ENCODE measurements around the gene THAP10. TPM values are rescaled to one million over a fixed set of nuclear protein-coding genes. Genes with fewer than 3 reads are reported as not detected.
"Not testable (repeated sequence)": the region's sequence is repeated elsewhere in the genome, so short reads cannot be mapped to it uniquely, and the experiment has no call there.

THAP10 gene
- total RNA-seq, 1 donor from 2014 or later = 5.6 TPM

- no peaks in the 10 kb centered on the region for H3K36me3 ChIP-seq
These were observed 32.8 kb downstream of the THAP10 start for GRCh38 chr15:70859322-70859908.

GRCh38 chr15:70858614-70859321 lies 33.5 kb downstream of the THAP10 start:
- intact Hi-C loops (cut with micrococcal nuclease); DNase-seq; H3K9me3 ChIP-seq (replicated peaks); H3K4me3 ChIP-seq; H3K36me3 ChIP-seq; H3K27me3 ChIP-seq (ENCODE audit: low read depth): not testable (repeated sequence)
- Histone ChIP-seq H3K4me1 (peaks cover 49% of the 10 kb centered on the region), H3K27ac (replicated peaks) (peak overlapping the region; percentile 95)

More at GRCh38 chr15:70859322-70859908, 32.8 kb downstream of the THAP10 start:
- peak overlapping the region; percentile 95 for H3K27ac ChIP-seq (replicated peaks)
- intact Hi-C loops (cut with micrococcal nuclease) = no loop called here
- no peaks in the 10 kb centered on the region for H3K9me3 ChIP-seq (replicated peaks)
- no peak for DNase-seq
- no peak overlapping the region for H3K4me3 ChIP-seq
- no peaks in the 10 kb centered on the region for H3K27me3 ChIP-seq (ENCODE audit: low read depth)
- no peak for TF ChIP-seq CTCF (IDR thresholded peaks at IDR 0.05; ENCODE audit: borderline replicate concordance)
- peaks cover 52% of the 10 kb centered on the region for H3K4me1 ChIP-seq

DNA sequence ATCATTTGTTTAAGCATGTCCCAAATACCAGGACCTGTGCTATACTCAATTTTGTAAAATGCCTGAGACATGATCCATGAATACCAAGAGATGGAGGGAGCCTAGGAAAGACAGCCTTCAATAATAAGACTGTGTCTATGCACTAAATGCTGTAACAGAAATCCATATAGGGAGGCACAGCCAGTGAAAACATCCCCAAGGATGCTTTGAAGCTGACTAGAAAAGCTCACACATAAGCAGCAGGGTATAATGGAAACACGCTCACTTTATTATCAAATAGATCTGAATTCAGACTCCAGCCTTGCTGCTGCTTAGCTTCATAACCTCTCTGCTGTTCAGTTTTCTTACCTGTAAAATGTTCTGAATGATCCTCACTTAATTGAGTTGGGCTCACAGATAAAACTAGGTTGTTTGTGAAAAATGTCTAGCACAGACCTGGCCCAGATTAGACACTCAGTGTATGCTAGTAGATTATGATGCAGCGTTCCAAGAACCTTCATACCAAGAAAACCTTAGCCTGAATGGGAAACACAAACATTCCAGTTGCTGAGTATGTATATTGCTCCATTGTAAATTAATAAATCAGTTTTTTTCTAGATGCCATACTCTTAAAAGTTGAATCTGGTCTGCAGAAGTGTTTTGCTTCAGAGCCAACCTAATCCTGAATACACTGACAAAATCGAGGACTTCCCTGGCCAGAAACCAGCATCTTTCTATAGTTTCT lies 34.5 kb downstream of the THAP10 start:
- peaks cover 56% of the 10 kb centered on the region for H3K4me1 ChIP-seq
- no peaks in the 10 kb centered on the region for H3K9me3 ChIP-seq (replicated peaks)
- H3K27ac ChIP-seq (replicated peaks) = peak overlapping the region; percentile 95
- TF ChIP-seq CTCF (IDR thresholded peaks at IDR 0.05; ENCODE audit: borderline replicate concordance) = no peak
- intact Hi-C loops (cut with micrococcal nuclease) = no loop called here
- DNase-seq = no peak
- H3K27me3 ChIP-seq (ENCODE audit: low read depth) = no peaks in the 10 kb centered on the region
- H3K4me3 ChIP-seq = no peak overlapping the region
- no peaks in the 10 kb centered on the region for H3K36me3 ChIP-seq

DNA sequence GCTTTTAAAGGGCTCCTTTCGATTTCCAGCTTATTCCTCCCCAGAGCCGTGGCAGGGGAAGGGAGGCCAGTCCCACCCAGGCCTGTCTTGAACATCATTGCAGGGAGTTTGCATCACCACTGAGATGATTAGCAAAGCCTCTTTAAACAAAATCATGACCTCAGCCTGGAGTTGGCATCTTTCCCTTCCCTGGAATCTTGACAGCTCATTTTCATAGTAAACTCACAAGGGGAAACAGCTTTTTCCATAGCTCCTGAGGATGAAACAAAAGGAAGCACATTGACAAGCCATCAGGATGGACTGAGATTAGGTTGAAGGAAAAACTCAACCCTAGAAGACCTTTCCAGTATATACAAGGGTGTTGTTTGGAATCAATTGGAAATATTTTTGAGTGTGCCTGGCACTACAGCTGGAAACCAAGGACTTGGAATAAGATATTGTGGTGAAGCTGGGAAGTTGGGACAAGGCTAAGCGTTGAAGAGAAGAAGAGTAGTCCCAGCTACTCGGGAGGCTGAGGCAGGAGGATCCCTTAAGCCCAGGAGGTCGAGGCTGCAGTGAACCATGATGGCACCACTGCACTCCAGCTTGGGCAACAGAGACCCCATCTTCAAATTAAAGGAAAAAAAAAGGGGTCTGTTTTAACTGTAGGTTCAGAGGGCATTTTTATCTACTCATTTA lies 35.2 kb downstream of the THAP10 start:
- Histone ChIP-seq H3K9me3 (replicated peaks) (no peaks in the 10 kb centered on the region), H3K4me3 (peak overlapping the region; percentile 19), H3K27ac (replicated peaks) (peak overlapping the region; percentile 95)

GRCh38 chr15:70856177-70856883 lies 35.9 kb downstream of the THAP10 start:
- H3K4me3 ChIP-seq = peak overlapping the region; percentile 19
- H3K27ac ChIP-seq (replicated peaks) = peak overlapping the region; percentile 95
- TF ChIP-seq CTCF (IDR thresholded peaks at IDR 0.05; ENCODE audit: borderline replicate concordance) = no peak
- peaks cover 4% of the 10 kb centered on the region for H3K36me3 ChIP-seq
- no peak for DNase-seq
- H3K27me3 ChIP-seq (ENCODE audit: low read depth) = no peaks in the 10 kb centered on the region
- intact Hi-C loops (cut with micrococcal nuclease) = no loop called here
- H3K4me1 ChIP-seq = peaks cover 67% of the 10 kb centered on the region
- H3K9me3 ChIP-seq (replicated peaks) = no peaks in the 10 kb centered on the region

More for the DNA sequence above, 35.2 kb downstream of the THAP10 start:
- no peak for TF ChIP-seq CTCF (IDR thresholded peaks at IDR 0.05; ENCODE audit: borderline replicate concordance)
- H3K4me1 ChIP-seq = peaks cover 60% of the 10 kb centered on the region
- intact Hi-C loops (cut with micrococcal nuclease) = no loop called here
- no peaks in the 10 kb centered on the region for H3K36me3 ChIP-seq
- DNase-seq = peak; percentile 62
- no peaks in the 10 kb centered on the region for H3K27me3 ChIP-seq (ENCODE audit: low read depth)
